HEK293 (cell line): ENCODE measurements around the gene THPO.

ENCODE experiments used
- CTCF ChIA-PET: fragments of 350-600 bp; formaldehyde crosslinking; extraction: SDS; loops from one replicate; lab custom pipeline; 2021; ENCODE audit warnings: antibody characterized with exemption; lab: Yijun Ruan, JAX
- POLR2A ChIA-PET: fragments of 300-600 bp; formaldehyde crosslinking; extraction: SDS; loops from one replicate; lab custom pipeline; 2020; ENCODE audit warnings: antibody characterized with exemption, inconsistent platforms; lab: Yijun Ruan, JAX
- H3K27ac ChIP-seq: fragments of 200-500 bp; sonication (Bioruptor generic); 2 replicates; pipeline ENCODE4 v1.5.1; 2014; ENCODE audit warnings: low read depth, low read length, control low read depth, inconsistent platforms; ENCODE audit errors: extremely low read depth
- H3K36me3 ChIP-seq, 2 experiments: fragments of 200-500 bp in 1 of 2; sonication (Bioruptor generic) in 1 of 2; 1 replicate in 1 of 2; 2 replicates in 1 of 2; pipeline ENCODE4 v1.5.1; 2014 to 2017; ENCODE audit warnings: inconsistent platforms in 2 of 2, low read length in 2 of 2; ENCODE audit not compliant: control insufficient read depth in 2 of 2, insufficient read depth in 1 of 2
- H3K4me1 ChIP-seq: fragments of 200-500 bp; sonication (Bioruptor generic); 2 replicates; pipeline ENCODE4 v1.5.1; 2014; ENCODE audit warnings: mild to moderate bottlenecking, low read length, inconsistent platforms; ENCODE audit not compliant: control insufficient read depth, insufficient read depth
- H3K4me3 ChIP-seq: 2 replicates; pipeline ENCODE4 v1.5.1; 2011; ENCODE audit warnings: low read depth, mild to moderate bottlenecking, control low read depth, low read length, moderate library complexity
- H3K9me3 ChIP-seq: fragments of 200-500 bp; sonication (Bioruptor generic); 2 replicates; pipeline ENCODE4 v1.5.1; 2014; ENCODE audit warnings: low read depth, low read length, inconsistent platforms; ENCODE audit not compliant: control insufficient read depth, insufficient read depth
- FEZF1 ChIP-seq: fragments of 450-650 bp; formaldehyde crosslinking; IDR thresholded peaks from 2 replicates; pipeline ENCODE4 v1.5.1; 2016; ENCODE audit warnings: missing biosample characterization, missing genetic modification characterization
- GLI4 ChIP-seq: fragments of 450-650 bp; formaldehyde crosslinking; IDR thresholded peaks from 2 replicates; pipeline ENCODE4 v1.5.1; 2016; ENCODE audit warnings: missing biosample characterization, missing genetic modification characterization
- KLF1 ChIP-seq: fragments of 450-650 bp; formaldehyde crosslinking; IDR thresholded peaks from 2 replicates; pipeline ENCODE4 v1.5.1; 2016; ENCODE audit warnings: missing biosample characterization, missing genetic modification characterization
- SALL2 ChIP-seq: fragments of 450-650 bp; formaldehyde crosslinking; IDR thresholded peaks from 2 replicates; pipeline ENCODE4 v1.5.0; 2017; ENCODE audit warnings: missing biosample characterization, mild to moderate bottlenecking, missing genetic modification characterization, borderline replicate concordance
- SCRT2 ChIP-seq: fragments of 450-650 bp; formaldehyde crosslinking; IDR thresholded peaks from 2 replicates; pipeline ENCODE4 v1.5.1; 2016; ENCODE audit warnings: missing biosample characterization, missing genetic modification characterization
- SP7 ChIP-seq: fragments of 450-650 bp; formaldehyde crosslinking; IDR thresholded peaks from 2 replicates; pipeline ENCODE4 v1.5.1; 2016; ENCODE audit warnings: missing biosample characterization, missing genetic modification characterization
- ZFHX2 ChIP-seq: fragments of 450-650 bp; formaldehyde crosslinking; conservative IDR thresholded peaks from 2 replicates; pipeline ENCODE4 v1.5.1; 2016; ENCODE audit warnings: missing biosample characterization, missing genetic modification characterization
- ZNF121 ChIP-seq: fragments of 450-650 bp; formaldehyde crosslinking; IDR thresholded peaks from 2 replicates; pipeline ENCODE4 v1.5.1; 2016; ENCODE audit warnings: missing biosample characterization, missing genetic modification characterization
- ZNF146 ChIP-seq: fragments of 450-650 bp; formaldehyde crosslinking; IDR thresholded peaks from 2 replicates; pipeline ENCODE4 v1.5.1; 2016; ENCODE audit warnings: missing biosample characterization, missing genetic modification characterization
- ZNF175 ChIP-seq: fragments of 450-650 bp; formaldehyde crosslinking; IDR thresholded peaks from 2 replicates; pipeline ENCODE4 v1.5.1; 2016; ENCODE audit warnings: missing biosample characterization, missing genetic modification characterization
- ZNF501 ChIP-seq: fragments of 450-650 bp; formaldehyde crosslinking; IDR thresholded peaks from 2 replicates; pipeline ENCODE4 v1.5.1; 2016; ENCODE audit warnings: missing biosample characterization, missing genetic modification characterization
- ZNF530 ChIP-seq: fragments of 450-650 bp; formaldehyde crosslinking; IDR thresholded peaks from 2 replicates; pipeline ENCODE4 v1.5.1; 2016; ENCODE audit warnings: low read depth, missing biosample characterization, missing genetic modification characterization
- ZNF548 ChIP-seq: fragments of 450-650 bp; formaldehyde crosslinking; IDR thresholded peaks from 2 replicates; pipeline ENCODE4 v1.5.1; 2016; ENCODE audit warnings: missing biosample characterization, missing genetic modification characterization
- ZNF621 ChIP-seq: fragments of 450-650 bp; formaldehyde crosslinking; IDR thresholded peaks from 2 replicates; pipeline ENCODE4 v1.5.1; 2017; ENCODE audit warnings: missing biosample characterization, missing genetic modification characterization
- ZNF76 ChIP-seq: fragments of 450-650 bp; formaldehyde crosslinking; IDR thresholded peaks from 2 replicates; pipeline ENCODE4; 2016; ENCODE audit warnings: low read depth, missing biosample characterization, missing genetic modification characterization, borderline replicate concordance
- ZNF785 ChIP-seq: fragments of 450-650 bp; formaldehyde crosslinking; IDR thresholded peaks from 2 replicates; pipeline ENCODE4 v1.5.1; 2016; ENCODE audit warnings: missing biosample characterization, missing genetic modification characterization
- TF ChIP-seq, protein P1 (sequence below): fragments of 450-650 bp; formaldehyde crosslinking; IDR thresholded peaks from 2 replicates; pipeline ENCODE4 v1.5.1; 2016; ENCODE audit warnings: missing biosample characterization, missing genetic modification characterization
- TF ChIP-seq, protein P2 (sequence below): fragments of 450-650 bp; IDR thresholded peaks from 2 replicates; pipeline ENCODE4 v1.5.1; 2018; ENCODE audit warnings: missing biosample characterization, mild to moderate bottlenecking, missing genetic modification characterization
- TF ChIP-seq, protein P3 (sequence below): fragments of 450-650 bp; formaldehyde crosslinking; IDR thresholded peaks from 2 replicates; pipeline ENCODE4 v1.5.1; 2016; ENCODE audit warnings: missing biosample characterization, missing genetic modification characterization
- TF ChIP-seq, protein P4 (sequence below): fragments of 450-650 bp; formaldehyde crosslinking; IDR thresholded peaks from 2 replicates; pipeline ENCODE4 v1.5.1; 2017; ENCODE audit warnings: missing biosample characterization, missing genetic modification characterization
- TF ChIP-seq, protein P5 (sequence below): fragments of 450-650 bp; formaldehyde crosslinking; IDR thresholded peaks from 2 replicates; pipeline ENCODE4 v1.5.1; 2016; ENCODE audit warnings: missing biosample characterization, missing genetic modification characterization
- TF ChIP-seq, protein P6 (sequence below): fragments of 450-650 bp; formaldehyde crosslinking; IDR thresholded peaks from 2 replicates; pipeline ENCODE4 v1.5.1; 2017; ENCODE audit warnings: missing biosample characterization, missing genetic modification characterization

THPO gene

DNA sequence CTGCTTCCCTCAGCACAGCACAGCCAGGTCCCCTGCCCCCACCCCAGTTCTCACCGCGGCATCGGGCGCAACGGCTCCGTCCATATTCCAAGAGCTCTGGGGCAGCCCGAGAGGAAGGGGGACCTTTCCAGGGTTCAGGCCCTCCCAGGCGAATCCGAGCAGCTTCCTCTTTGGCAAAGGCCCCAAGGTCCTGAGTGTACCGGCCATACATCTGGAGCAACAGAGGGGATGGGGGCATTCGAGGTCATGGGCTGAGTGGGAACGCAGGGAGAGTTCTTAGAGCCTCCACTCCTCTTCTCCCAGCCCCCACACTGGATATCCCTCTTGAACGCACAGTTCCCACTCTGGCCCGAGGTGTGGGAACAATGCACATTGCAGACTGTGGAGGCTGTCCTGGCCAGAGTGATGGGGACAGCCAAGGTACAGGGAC lies 19.1 kb downstream of the THPO start (continued):
- TF ChIP-seq ZNF121 (tag by site-specific recombination), result no peak
- TF ChIP-seq KLF1 (tag by site-specific recombination), result no peak
- TF ChIP-seq, protein P1, sequence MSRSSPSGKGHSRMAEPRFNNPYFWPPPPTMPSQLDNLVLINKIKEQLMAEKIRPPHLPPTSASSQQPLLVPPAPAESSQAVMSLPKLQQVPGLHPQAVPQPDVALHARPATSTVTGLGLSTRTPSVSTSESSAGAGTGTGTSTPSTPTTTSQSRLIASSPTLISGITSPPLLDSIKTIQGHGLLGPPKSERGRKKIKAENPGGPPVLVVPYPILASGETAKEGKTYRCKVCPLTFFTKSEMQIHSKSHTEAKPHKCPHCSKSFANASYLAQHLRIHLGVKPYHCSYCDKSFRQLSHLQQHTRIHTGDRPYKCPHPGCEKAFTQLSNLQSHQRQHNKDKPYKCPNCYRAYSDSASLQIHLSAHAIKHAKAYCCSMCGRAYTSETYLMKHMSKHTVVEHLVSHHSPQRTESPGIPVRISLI (tag by site-specific recombination), result no peak
- TF ChIP-seq ZFHX2 (tag by site-specific recombination), result no peak; the same call in 1 of the 2 replicates
- no peak for TF ChIP-seq ZNF501 (tag by site-specific recombination)
- TF ChIP-seq SCRT2, result no peak
- TF ChIP-seq GLI4 (tag by site-specific recombination), result no peak
- no peak for TF ChIP-seq FEZF1 (tag by site-specific recombination)
- TF ChIP-seq ZNF785 (tag by site-specific recombination), result no peak
- TF ChIP-seq, protein P2, sequence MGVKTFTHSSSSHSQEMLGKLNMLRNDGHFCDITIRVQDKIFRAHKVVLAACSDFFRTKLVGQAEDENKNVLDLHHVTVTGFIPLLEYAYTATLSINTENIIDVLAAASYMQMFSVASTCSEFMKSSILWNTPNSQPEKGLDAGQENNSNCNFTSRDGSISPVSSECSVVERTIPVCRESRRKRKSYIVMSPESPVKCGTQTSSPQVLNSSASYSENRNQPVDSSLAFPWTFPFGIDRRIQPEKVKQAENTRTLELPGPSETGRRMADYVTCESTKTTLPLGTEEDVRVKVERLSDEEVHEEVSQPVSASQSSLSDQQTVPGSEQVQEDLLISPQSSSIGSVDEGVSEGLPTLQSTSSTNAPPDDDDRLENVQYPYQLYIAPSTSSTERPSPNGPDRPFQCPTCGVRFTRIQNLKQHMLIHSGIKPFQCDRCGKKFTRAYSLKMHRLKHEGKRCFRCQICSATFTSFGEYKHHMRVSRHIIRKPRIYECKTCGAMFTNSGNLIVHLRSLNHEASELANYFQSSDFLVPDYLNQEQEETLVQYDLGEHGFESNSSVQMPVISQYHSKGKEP (tag by site-specific recombination), result no peak

DNA sequence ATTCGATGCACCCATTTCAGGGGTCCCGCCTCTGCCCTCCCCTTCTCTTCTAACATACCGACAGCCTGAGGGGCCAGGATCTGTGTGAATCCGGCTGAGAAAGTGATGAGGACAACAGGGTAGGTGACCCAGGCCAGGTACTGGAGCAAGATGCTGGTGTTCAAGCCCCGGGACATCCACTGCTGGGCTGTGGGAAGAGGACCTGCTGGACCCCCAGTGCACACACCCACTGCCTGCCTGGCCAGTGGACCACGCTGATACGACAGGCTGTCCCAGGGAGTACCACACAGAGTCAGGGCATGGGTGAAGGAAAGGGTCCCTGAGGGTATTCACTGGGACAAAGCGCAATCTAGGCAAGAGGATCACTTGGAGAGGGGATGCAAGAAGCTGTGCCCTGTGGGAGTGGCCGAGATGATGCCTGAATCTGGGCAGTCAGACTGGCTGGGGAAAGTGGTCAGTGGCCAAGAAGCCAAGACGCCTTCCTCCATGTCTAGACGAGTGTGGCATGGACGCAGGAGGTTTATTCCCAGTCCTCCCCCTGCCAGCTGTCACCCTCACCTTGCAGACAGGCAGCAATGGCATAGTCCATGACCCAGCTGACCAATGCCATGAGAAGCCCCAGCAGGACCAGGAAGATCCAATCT lies 19.8 kb downstream of the THPO start:
- ChIA-PET CTCF (interaction anchor here (0.7 to 0.9 kb wide), 3 partner anchors 7 to 166 kb away, joined by 3 read pairs; no protein-coding TSS in a partner anchor), POLR2A (no interaction called here)
- Histone ChIP-seq H3K4me1 (no peaks in the 10 kb centered on the region), H3K36me3 (peaks cover 0 to 48% of the 10 kb centered on the region in 2 experiments; a peak in 1 of 3 replicates), H3K27ac (no peak overlapping the region), H3K4me3 (no peak overlapping the region), H3K9me3 (no peaks in the 10 kb centered on the region)
- TF ChIP-seq SP7 (tag by site-specific recombination) (no peak), ZNF76 (tag by site-specific recombination) (no peak), ZNF530 (tag by site-specific recombination) (no peak), ZNF548 (tag by site-specific recombination) (no peak), ZNF146 (no peak)

DNA sequence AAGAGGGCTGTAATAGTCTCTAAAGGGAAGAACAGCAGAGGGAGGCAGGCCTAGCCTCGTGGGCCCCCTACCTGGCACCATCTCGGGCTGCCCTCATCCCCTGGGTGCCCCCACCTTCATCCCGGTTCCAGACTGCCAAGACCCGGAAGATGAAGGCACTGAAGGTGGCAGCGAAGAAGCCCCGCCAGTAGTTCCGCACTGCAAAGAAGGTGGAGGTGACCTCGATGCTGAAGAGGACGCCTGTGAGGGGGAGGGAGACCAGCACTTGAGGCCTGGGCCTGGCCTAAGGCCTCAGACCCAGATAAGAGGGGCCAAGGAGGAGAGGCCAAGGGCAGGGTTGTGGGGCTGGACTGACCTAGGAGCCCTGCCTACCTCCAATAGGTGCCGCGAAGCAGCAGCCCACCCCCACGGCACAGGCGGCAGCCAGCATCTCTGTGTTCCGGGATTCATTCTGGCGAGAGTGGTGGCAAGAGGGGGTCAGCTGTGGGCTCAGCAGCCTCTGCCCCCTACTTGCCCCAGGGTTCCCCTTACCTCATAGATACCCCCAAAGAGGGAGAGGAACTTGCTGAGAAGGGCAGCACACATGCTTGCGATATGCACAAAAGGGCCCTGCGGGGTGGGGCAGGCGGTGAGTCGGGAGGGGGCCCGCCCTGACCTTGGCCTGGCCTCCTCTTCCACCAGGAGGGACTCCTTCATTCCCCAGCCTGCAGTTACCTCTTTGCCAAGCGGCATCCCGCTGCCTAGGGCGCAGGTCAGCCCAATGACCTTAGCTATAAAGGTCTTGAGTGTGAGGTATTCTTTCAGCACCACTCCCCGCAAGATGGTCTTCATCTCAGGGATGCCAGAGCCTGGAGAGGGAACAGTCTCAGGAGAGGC lies 20.5 kb downstream of the THPO start:
- H3K27ac ChIP-seq, result no peak overlapping the region
- no peaks in the 10 kb centered on the region for H3K4me1 ChIP-seq
- CTCF ChIA-PET, result no interaction called here
- no peak overlapping the region for H3K4me3 ChIP-seq
- no peaks in the 10 kb centered on the region for H3K9me3 ChIP-seq
- POLR2A ChIA-PET, result no interaction called here
- H3K36me3 ChIP-seq, result peaks cover 0 to 56% of the 10 kb centered on the region in 2 experiments; a peak in 1 of 3 replicates
- no peak for TF ChIP-seq ZNF175 (tag by site-specific recombination)
- TF ChIP-seq, protein P3, sequence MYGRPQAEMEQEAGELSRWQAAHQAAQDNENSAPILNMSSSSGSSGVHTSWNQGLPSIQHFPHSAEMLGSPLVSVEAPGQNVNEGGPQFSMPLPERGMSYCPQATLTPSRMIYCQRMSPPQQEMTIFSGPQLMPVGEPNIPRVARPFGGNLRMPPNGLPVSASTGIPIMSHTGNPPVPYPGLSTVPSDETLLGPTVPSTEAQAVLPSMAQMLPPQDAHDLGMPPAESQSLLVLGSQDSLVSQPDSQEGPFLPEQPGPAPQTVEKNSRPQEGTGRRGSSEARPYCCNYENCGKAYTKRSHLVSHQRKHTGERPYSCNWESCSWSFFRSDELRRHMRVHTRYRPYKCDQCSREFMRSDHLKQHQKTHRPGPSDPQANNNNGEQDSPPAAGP (tag by site-specific recombination), result no peak
- TF ChIP-seq, protein P4, sequence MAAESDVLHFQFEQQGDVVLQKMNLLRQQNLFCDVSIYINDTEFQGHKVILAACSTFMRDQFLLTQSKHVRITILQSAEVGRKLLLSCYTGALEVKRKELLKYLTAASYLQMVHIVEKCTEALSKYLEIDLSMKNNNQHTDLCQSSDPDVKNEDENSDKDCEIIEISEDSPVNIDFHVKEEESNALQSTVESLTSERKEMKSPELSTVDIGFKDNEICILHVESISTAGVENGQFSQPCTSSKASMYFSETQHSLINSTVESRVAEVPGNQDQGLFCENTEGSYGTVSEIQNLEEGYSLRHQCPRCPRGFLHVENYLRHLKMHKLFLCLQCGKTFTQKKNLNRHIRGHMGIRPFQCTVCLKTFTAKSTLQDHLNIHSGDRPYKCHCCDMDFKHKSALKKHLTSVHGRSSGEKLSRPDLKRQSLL (tag by site-specific recombination), result no peak
- no peak for TF ChIP-seq ZNF621 (tag by site-specific recombination)
- TF ChIP-seq SALL2 (tag by site-specific recombination), result no peak
- TF ChIP-seq, protein P5, sequence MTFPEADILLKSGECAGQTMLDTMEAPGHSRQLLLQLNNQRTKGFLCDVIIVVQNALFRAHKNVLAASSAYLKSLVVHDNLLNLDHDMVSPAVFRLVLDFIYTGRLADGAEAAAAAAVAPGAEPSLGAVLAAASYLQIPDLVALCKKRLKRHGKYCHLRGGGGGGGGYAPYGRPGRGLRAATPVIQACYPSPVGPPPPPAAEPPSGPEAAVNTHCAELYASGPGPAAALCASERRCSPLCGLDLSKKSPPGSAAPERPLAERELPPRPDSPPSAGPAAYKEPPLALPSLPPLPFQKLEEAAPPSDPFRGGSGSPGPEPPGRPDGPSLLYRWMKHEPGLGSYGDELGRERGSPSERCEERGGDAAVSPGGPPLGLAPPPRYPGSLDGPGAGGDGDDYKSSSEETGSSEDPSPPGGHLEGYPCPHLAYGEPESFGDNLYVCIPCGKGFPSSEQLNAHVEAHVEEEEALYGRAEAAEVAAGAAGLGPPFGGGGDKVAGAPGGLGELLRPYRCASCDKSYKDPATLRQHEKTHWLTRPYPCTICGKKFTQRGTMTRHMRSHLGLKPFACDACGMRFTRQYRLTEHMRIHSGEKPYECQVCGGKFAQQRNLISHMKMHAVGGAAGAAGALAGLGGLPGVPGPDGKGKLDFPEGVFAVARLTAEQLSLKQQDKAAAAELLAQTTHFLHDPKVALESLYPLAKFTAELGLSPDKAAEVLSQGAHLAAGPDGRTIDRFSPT (tag by site-specific recombination), result no peak
- TF ChIP-seq, protein P6, sequence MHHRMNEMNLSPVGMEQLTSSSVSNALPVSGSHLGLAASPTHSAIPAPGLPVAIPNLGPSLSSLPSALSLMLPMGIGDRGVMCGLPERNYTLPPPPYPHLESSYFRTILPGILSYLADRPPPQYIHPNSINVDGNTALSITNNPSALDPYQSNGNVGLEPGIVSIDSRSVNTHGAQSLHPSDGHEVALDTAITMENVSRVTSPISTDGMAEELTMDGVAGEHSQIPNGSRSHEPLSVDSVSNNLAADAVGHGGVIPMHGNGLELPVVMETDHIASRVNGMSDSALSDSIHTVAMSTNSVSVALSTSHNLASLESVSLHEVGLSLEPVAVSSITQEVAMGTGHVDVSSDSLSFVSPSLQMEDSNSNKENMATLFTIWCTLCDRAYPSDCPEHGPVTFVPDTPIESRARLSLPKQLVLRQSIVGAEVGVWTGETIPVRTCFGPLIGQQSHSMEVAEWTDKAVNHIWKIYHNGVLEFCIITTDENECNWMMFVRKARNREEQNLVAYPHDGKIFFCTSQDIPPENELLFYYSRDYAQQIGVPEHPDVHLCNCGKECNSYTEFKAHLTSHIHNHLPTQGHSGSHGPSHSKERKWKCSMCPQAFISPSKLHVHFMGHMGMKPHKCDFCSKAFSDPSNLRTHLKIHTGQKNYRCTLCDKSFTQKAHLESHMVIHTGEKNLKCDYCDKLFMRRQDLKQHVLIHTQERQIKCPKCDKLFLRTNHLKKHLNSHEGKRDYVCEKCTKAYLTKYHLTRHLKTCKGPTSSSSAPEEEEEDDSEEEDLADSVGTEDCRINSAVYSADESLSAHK (tag by site-specific recombination), result no peak
